ENCODE results near the gene ITGA1.

Gene ITGA1

GRCh38 chr5:52799358-52799982 lies 11.8 kb downstream of the ITGA1 start:
- no peaks in the 10 kb centered on the region for H3K27me3 ChIP-seq (ENCODE audit: control insufficient read depth, insufficient read depth, low read length, poor library complexity, severe bottlenecking)
- H3K4me3 ChIP-seq (ENCODE audit: insufficient read depth, low read depth, low read length), result peak overlapping the region; percentile 83
- WGBS, 2 experiments, result 0 to 1% methylated on average over 19 of the region's 19 CpGs
- H3K36me3 ChIP-seq (ENCODE audit: control insufficient read depth, insufficient read depth, low read length), result no peaks in the 10 kb centered on the region
- peak overlapping the region; percentile 98 for H3K27ac ChIP-seq (ENCODE audit: insufficient read depth, low read depth, low read length, poor library complexity, severe bottlenecking)
- peaks cover 22% of the 10 kb centered on the region for H3K4me1 ChIP-seq (ENCODE audit: control insufficient read depth, insufficient read depth, low read length)
- no peaks in the 10 kb centered on the region for H3K9me3 ChIP-seq (ENCODE audit: control insufficient read depth, low read length)

DNA sequence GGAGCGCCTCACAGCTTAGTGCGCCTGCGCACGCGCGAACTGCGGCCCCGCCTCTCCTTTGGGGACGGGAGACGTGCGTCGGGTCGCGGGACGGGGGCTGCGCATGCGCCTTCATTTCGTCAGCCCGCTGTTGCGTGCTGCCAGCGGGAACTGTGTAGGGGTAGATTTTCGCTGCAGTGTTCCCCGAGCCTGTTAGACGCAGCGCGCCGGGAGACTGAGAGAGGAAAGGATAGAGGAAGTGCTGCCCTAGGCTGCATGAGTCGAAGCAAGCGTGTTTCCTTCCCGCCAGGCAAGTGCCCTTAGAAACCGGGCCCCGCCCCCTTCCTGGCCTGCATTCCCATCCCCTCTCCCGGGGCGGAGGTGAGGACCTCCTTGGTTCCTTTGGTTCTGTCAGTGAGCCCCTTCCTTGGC lies 12.3 kb downstream of the ITGA1 start:
- Histone ChIP-seq H3K27me3 (ENCODE audit: control insufficient read depth, insufficient read depth, low read length, poor library complexity, severe bottlenecking) (no peaks in the 10 kb centered on the region), H3K4me3 (ENCODE audit: insufficient read depth, low read depth, low read length) (peak overlapping the region; percentile 83), H3K36me3 (ENCODE audit: control insufficient read depth, insufficient read depth, low read length) (no peaks in the 10 kb centered on the region), H3K9me3 (ENCODE audit: control insufficient read depth, low read length) (no peaks in the 10 kb centered on the region), H3K27ac (ENCODE audit: insufficient read depth, low read depth, low read length, poor library complexity, severe bottlenecking) (peak overlapping the region; percentile 98), H3K4me1 (ENCODE audit: control insufficient read depth, insufficient read depth, low read length) (peaks cover 22% of the 10 kb centered on the region)
- 0 to 1% methylated on average over 34 of the region's 34 CpGs for whole genome bisulfite sequencing, 2 experiments

DNA sequence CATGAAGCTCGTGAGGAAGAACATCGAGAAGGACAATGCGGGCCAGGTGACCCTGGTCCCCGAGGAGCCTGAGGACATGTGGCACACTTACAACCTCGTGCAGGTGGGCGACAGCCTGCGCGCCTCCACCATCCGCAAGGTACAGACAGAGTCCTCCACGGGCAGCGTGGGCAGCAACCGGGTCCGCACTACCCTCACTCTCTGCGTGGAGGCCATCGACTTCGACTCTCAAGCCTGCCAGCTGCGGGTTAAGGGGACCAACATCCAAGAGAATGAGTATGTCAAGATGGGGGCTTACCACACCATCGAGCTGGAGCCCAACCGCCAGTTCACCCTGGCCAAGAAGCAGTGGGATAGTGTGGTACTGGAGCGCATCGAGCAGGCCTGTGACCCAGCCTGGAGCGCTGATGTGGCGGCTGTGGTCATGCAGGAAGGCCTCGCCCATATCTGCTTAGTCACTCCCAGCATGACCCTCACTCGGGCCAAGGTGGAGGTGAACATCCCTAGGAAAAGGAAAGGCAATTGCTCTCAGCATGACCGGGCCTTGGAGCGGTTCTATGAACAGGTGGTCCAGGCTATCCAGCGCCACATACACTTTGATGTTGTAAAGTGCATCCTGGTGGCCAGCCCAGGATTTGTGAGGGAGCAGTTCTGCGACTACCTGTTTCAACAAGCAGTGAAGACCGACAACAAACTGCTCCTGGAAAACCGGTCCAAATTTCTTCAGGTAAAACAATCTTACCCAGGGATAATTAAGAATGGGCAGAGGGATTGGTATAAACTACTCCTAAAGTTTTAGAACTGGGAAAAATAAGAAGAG lies 12.9 kb downstream of the ITGA1 start:
- H3K27me3 ChIP-seq (ENCODE audit: control insufficient read depth, insufficient read depth, low read length, poor library complexity, severe bottlenecking), result no peaks in the 10 kb centered on the region
- peaks cover 22% of the 10 kb centered on the region for H3K4me1 ChIP-seq (ENCODE audit: control insufficient read depth, insufficient read depth, low read length)
- WGBS, 2 experiments, result 3% methylated on average over 29 to 31 of the region's 31 CpGs
- H3K36me3 ChIP-seq (ENCODE audit: control insufficient read depth, insufficient read depth, low read length), result no peaks in the 10 kb centered on the region
- no peaks in the 10 kb centered on the region for H3K9me3 ChIP-seq (ENCODE audit: control insufficient read depth, low read length)
- peak overlapping the region; percentile 98 for H3K27ac ChIP-seq (ENCODE audit: insufficient read depth, low read depth, low read length, poor library complexity, severe bottlenecking)
- peak overlapping the region; percentile 83 for H3K4me3 ChIP-seq (ENCODE audit: insufficient read depth, low read depth, low read length)

DNA sequence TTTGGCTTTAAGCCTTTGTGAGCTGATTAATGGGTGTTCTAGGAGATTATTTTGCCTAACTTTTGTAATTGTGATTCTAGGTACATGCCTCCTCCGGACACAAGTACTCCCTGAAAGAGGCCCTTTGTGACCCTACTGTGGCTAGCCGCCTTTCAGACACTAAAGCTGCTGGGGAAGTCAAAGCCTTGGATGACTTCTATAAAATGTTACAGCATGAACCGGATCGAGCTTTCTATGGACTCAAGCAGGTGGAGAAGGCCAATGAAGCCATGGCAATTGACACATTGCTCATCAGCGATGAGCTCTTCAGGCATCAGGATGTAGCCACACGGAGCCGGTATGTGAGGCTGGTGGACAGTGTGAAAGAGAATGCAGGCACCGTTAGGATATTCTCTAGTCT lies 13.6 kb downstream of the ITGA1 start:
- Histone ChIP-seq H3K4me1 (ENCODE audit: control insufficient read depth, insufficient read depth, low read length) (peaks cover 22% of the 10 kb centered on the region), H3K36me3 (ENCODE audit: control insufficient read depth, insufficient read depth, low read length) (no peaks in the 10 kb centered on the region), H3K9me3 (ENCODE audit: control insufficient read depth, low read length) (no peaks in the 10 kb centered on the region), H3K27me3 (ENCODE audit: control insufficient read depth, insufficient read depth, low read length, poor library complexity, severe bottlenecking) (no peaks in the 10 kb centered on the region), H3K4me3 (ENCODE audit: insufficient read depth, low read depth, low read length) (peak overlapping the region; percentile 83), H3K27ac (ENCODE audit: insufficient read depth, low read depth, low read length, poor library complexity, severe bottlenecking) (no peak overlapping the region)
- 2 to 6% methylated on average over 8 of the region's 8 CpGs for WGBS, 2 experiments

GRCh38 chr5:52802272-52802973 lies 14.7 kb downstream of the ITGA1 start:
- peaks cover 21% of the 10 kb centered on the region for H3K4me1 ChIP-seq (ENCODE audit: control insufficient read depth, insufficient read depth, low read length)
- no peaks in the 10 kb centered on the region for H3K36me3 ChIP-seq (ENCODE audit: control insufficient read depth, insufficient read depth, low read length)
- H3K4me3 ChIP-seq (ENCODE audit: insufficient read depth, low read depth, low read length), result peak overlapping the region; percentile 16
- H3K9me3 ChIP-seq (ENCODE audit: control insufficient read depth, low read length), result no peaks in the 10 kb centered on the region
- WGBS, 2 experiments, result 100% methylated on average over 2 of the region's 2 CpGs; no CpG with 5 or more reads in 1 of the 2 experiments
- no peaks in the 10 kb centered on the region for H3K27me3 ChIP-seq (ENCODE audit: control insufficient read depth, insufficient read depth, low read length, poor library complexity, severe bottlenecking)
- H3K27ac ChIP-seq (ENCODE audit: insufficient read depth, low read depth, low read length, poor library complexity, severe bottlenecking), result no peak overlapping the region

- Histone ChIP-seq H3K4me3 (ENCODE audit: insufficient read depth, low read depth, low read length) (no peak overlapping the region), H3K27ac (ENCODE audit: insufficient read depth, low read depth, low read length, poor library complexity, severe bottlenecking) (no peak overlapping the region), H3K9me3 (ENCODE audit: control insufficient read depth, low read length) (no peaks in the 10 kb centered on the region), H3K4me1 (ENCODE audit: control insufficient read depth, insufficient read depth, low read length) (peaks cover 16% of the 10 kb centered on the region), H3K27me3 (ENCODE audit: control insufficient read depth, insufficient read depth, low read length, poor library complexity, severe bottlenecking) (no peaks in the 10 kb centered on the region), H3K36me3 (ENCODE audit: control insufficient read depth, insufficient read depth, low read length) (no peaks in the 10 kb centered on the region)
- 81 to 82% methylated on average over 5 of the region's 6 CpGs for WGBS, 2 experiments
Observed at GRCh38 chr5:52802974-52803336, 15.2 kb downstream of the ITGA1 start.

- no peaks in the 10 kb centered on the region for H3K9me3 ChIP-seq (ENCODE audit: control insufficient read depth, low read length)
- no peaks in the 10 kb centered on the region for H3K27me3 ChIP-seq (ENCODE audit: control insufficient read depth, insufficient read depth, low read length, poor library complexity, severe bottlenecking)
- 88 to 100% methylated on average over 2 of the region's 2 CpGs for WGBS, 2 experiments
- H3K4me3 ChIP-seq (ENCODE audit: insufficient read depth, low read depth, low read length), result no peak overlapping the region
- H3K27ac ChIP-seq (ENCODE audit: insufficient read depth, low read depth, low read length, poor library complexity, severe bottlenecking), result no peak overlapping the region
- H3K36me3 ChIP-seq (ENCODE audit: control insufficient read depth, insufficient read depth, low read length), result no peaks in the 10 kb centered on the region
- H3K4me1 ChIP-seq (ENCODE audit: control insufficient read depth, insufficient read depth, low read length), result peaks cover 7% of the 10 kb centered on the region
Observed at GRCh38 chr5:52804387-52804791, 16.7 kb downstream of the ITGA1 start.

DNA sequence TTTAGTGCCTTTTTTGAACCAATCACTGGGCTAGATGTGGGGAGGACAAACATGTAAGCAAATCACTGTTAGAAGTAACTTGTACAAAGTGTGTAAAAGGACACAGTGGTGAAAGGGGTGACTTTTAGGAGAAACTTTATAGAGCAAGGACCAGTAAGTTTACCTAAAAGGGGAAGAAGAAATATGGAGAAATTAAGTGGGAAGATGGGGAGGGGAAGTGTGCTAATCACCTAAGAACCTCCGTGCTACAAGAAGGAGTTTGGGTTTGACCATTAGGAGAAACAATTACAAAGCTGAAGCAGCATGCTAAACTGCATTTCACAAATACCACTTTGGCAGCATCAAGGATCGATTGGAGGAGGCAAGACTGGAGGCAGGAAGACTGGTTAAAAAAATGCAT lies 17.3 kb downstream of the ITGA1 start:
- peaks cover 7% of the 10 kb centered on the region for H3K4me1 ChIP-seq (ENCODE audit: control insufficient read depth, insufficient read depth, low read length)
- H3K9me3 ChIP-seq (ENCODE audit: control insufficient read depth, low read length), result no peaks in the 10 kb centered on the region
- WGBS, 2 experiments, result 79 to 82% methylated on average over 2 of the region's 2 CpGs
- H3K27ac ChIP-seq (ENCODE audit: insufficient read depth, low read depth, low read length, poor library complexity, severe bottlenecking), result no peak overlapping the region
- H3K4me3 ChIP-seq (ENCODE audit: insufficient read depth, low read depth, low read length), result no peak overlapping the region
- H3K27me3 ChIP-seq (ENCODE audit: control insufficient read depth, insufficient read depth, low read length, poor library complexity, severe bottlenecking), result no peaks in the 10 kb centered on the region
- H3K36me3 ChIP-seq (ENCODE audit: control insufficient read depth, insufficient read depth, low read length), result no peaks in the 10 kb centered on the region

DNA sequence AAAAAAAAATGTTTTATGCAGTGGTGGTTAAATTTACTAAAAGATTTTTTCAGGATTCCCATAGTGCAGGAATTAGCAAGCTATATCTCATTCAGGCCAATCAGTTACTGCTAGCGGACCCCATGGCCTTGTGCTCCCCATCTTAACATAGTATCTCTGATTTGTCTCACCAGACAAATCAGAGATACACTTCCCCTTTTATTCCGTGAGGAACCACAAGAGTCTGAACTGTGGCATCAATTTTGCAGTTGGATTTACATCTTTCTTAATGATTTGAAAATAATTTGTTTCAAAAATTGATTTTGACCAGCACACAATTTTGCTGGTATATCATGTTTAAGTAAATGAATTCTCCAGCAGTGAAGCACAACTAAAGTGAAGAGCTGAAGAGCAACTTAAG lies 17.9 kb downstream of the ITGA1 start:
- H3K9me3 ChIP-seq (ENCODE audit: control insufficient read depth, low read length), result no peaks in the 10 kb centered on the region
- H3K27me3 ChIP-seq (ENCODE audit: control insufficient read depth, insufficient read depth, low read length, poor library complexity, severe bottlenecking), result no peaks in the 10 kb centered on the region
- 85 to 97% methylated on average over 2 of the region's 2 CpGs for WGBS, 2 experiments
- H3K36me3 ChIP-seq (ENCODE audit: control insufficient read depth, insufficient read depth, low read length), result no peaks in the 10 kb centered on the region
- H3K4me1 ChIP-seq (ENCODE audit: control insufficient read depth, insufficient read depth, low read length), result peaks cover 7% of the 10 kb centered on the region
- no peak overlapping the region for H3K27ac ChIP-seq (ENCODE audit: insufficient read depth, low read depth, low read length, poor library complexity, severe bottlenecking)
- no peak overlapping the region for H3K4me3 ChIP-seq (ENCODE audit: insufficient read depth, low read depth, low read length)

DNA sequence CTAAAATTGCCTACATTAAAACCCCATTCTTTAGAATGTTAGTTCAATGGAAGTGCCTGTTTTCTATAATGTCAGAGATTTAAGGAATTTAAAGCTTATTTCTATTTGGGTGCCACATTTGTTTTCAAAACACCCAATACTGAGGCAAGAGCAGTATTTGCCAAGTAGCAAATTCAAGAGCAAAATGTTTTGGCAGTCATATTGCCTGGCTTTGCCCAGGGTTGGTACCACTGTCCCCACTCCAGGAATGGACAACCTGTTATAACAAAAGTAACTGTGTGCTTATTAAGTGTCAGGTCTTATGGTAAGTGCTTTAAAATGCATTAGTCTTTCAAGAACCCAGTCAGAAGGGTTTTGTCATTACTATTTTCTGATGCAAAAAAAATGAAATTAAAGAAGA lies 19.3 kb downstream of the ITGA1 start:
- no peak overlapping the region for H3K27ac ChIP-seq (ENCODE audit: insufficient read depth, low read depth, low read length, poor library complexity, severe bottlenecking)
- H3K27me3 ChIP-seq (ENCODE audit: control insufficient read depth, insufficient read depth, low read length, poor library complexity, severe bottlenecking), result no peaks in the 10 kb centered on the region
- no peaks in the 10 kb centered on the region for H3K9me3 ChIP-seq (ENCODE audit: control insufficient read depth, low read length)
- H3K4me1 ChIP-seq (ENCODE audit: control insufficient read depth, insufficient read depth, low read length), result peaks cover 7% of the 10 kb centered on the region
- H3K4me3 ChIP-seq (ENCODE audit: insufficient read depth, low read depth, low read length), result no peak overlapping the region
- H3K36me3 ChIP-seq (ENCODE audit: control insufficient read depth, insufficient read depth, low read length), result no peaks in the 10 kb centered on the region
